HG03139 (cell line): ENCODE data around the gene FHOD3.

Source experiments
- ATAC-seq: cut with Tn5 transposase; IDR thresholded peaks from one replicate; pipeline ENCODE4 v1.9.1; 2021; ENCODE audit not compliant: unreplicated experiment

Gene FHOD3

DNA sequence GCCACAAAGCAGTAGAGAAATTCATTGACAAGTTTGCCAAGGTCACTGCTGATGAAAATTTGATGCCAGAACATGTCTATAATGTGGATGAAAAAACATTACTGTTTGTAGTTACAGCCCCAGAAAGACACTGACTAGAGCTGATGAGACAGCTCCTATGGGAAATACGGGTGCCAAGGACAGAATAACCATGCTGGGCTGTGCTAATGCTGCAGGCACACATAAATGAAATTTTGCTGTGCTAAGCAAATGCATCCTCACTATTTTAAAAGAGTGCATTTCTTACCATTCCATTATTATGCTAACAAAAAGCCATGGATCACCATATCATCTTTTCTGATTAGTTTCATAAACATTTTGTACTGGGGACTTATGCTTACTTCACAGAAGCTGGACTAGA, 208.2 kb downstream of the FHOD3 start:
- ATAC-seq: no peak

DNA sequence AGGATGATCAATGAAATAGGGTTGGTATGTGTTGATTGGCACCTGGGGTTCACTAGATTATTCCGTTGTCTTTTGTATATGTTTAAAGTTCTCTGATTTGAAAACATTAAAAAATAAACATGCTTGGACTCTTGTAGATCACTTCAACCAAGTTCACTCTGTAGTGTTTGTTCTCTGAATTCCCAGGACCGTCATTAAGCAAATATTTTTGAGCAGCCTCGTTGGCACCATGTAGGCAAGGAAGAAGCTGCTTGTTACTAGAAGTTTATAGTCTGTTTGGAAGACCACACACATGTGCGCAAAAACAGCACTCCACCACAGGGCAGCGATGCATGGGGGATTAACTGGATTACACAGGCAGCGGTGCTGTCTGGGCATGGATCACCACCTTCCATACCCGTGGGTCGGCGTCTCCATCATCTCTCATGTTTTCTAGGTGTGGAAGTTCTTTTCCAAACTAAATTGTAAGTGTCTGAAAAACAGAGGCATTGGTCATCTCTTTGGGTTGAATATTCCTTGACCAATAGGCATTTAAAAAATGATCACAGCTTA, 212.2 kb downstream of the FHOD3 start:
- no peak for ATAC-seq

- ATAC-seq: no peak
These were observed 214.4 kb downstream of the FHOD3 start for GRCh38 chr18:36511791-36512352.

DNA sequence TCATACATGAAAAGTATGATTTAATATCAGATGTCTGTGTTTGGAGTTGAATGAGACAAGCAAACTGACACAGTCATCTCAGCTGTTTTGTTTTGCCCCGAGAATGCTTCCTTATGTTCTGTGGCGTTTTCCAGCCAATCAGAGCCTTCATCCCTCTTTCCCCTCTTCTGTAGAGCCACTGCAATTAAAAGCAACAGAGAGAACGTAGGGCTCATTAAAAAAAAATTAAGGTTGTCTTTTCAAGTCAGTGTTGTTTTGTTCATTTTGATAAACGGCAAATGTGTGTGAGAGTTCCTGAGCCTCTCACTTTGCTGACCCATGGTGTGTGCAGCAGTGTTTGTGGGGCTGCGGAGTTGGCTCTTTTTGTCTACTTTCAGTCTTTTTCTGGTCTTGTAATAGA, 216.0 kb downstream of the FHOD3 start:
- ATAC-seq: no peak

DNA sequence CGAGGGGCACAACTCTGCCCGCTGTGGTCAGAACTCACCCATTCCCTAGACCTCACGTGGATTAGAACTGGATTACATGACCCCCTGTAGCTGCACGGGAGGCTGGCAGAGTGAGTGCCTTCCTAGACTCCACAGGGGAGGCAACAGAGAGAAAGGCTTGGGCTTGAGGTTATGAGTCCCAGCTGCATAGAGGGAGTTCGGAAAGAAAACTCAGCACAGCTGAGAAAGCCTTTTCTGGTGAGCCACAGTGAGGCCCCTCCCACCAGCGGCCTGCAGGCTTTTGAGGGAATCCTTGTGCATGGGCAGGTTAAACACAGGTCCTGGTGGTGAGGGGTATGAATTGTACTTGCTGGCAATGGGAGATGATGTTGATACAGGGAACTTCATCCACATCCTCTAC, 217.3 kb downstream of the FHOD3 start:
- no peak for ATAC-seq

DNA sequence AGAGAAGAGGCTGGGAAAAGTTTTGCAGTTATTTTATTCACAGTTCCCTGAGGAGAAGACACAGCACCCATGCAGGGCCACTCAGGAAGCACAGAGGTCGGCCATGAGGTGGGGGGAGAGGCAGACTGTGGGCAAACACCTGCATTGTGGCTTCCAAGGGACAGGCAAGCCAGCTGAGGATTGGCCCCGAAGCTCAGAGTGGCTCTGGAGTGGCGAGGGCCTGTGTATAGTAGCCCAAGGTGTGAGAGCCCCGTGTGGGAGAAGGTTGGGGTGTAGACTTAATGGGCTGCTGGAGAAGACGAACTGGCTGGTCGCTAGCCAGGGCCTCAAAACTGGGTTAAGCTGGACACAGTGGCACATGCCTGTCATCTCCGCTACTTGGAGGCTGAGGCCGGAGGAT, 218.7 kb downstream of the FHOD3 start:
- no peak for ATAC-seq

DNA sequence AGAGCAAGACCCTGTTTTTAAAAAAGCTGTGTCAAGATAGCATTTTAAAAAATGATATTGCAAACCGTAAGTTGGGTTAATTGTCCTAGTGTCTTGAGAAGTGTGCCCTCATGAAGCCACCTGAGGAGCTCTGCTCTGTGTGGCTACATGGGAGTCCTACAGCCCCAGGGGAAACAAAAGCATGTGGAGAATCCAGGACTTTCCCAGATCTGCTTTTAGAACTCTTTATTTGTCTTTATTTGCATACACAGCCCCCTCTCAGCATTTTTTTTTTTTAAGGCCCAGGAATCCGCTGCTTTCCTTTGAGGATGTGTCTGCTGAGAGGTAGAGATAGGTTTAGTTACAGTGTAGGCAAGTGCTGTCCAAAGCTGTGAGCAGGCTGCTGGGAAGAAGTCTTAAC, 219.2 kb downstream of the FHOD3 start:
- no peak for ATAC-seq

DNA sequence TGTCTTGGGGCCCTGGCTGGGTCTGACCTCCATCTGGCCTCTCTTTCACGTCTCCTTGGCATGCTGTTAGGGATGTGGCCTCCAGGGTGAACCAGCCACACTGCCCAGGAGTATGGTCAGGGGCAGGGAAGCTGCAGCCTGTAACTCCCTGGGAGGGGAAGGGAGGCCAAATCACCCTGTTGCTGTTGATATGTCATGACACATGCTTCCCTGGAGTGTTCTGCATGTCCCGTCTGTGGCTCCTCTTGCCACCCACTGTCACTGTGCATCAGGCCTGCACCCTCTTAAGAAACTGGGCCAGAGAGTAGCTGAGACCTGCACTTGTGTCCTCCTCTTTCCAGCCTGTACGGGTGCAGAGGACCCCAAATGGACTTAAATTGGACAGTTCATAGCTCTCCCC, 221.3 kb downstream of the FHOD3 start:
- ATAC-seq: no peak

GRCh38 chr18:36519358-36519757, 221.8 kb downstream of the FHOD3 start:
- ATAC-seq: no peak

DNA sequence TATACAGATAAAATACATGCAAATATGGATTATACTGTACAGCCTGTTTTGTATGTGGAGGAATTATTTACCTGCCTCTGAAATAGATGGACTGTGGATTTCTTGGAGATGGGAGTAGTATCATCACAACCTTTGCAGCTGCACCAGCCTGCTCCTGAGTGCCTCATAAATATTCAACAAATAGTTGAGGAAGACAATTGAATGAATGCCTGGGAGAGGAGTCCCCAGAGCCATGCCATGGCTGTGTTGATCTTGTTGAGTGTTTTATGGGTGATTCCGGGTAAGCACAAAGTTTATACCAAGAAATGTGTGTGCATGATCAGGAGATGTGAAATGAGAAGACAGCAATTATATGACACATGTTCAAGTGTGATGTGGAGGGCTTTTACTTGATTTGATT, 225.0 kb downstream of the FHOD3 start:
- no peak for ATAC-seq

DNA sequence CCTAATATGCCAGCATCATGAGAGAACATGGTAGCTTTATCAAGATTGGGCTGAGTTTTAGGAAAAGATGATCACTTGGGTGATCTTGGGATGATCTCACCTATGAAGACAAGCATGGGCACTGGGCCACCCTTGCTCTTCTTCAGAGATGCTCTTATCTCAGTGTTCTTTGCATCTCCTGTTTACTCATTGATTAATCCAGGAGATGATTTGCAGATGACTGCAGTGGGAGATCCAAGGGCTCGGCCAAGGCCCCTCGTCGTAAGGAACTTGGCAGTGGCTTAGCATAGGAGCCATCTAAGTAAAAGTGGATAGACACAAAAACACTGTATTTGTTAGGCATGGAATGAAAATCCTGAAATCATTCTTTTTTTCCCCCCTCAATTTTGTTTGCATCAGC, 228.4 kb downstream of the FHOD3 start:
- no peak for ATAC-seq

GRCh38 chr18:36526611-36527010, 229.1 kb downstream of the FHOD3 start:
- ATAC-seq: no peak

DNA sequence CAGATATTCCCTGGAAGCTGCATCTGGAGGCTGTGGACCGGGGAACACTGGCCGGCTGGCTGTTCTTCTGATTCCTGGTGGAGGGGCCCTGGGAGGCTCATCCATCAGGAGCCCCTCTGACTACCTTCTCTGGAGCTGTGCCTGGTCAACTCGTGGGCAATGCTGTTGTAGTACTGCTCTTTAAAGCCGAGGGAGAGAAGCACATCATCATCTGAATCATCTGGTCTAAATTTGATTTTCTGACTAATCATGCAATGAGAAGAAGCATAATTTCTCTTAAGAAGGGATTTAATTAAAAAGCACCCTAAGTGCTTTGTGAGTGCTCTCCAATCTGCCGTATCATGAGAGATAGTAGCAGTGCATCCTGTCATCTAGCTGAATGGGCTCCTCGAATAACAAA, 229.5 kb downstream of the FHOD3 start:
- no peak for ATAC-seq

DNA sequence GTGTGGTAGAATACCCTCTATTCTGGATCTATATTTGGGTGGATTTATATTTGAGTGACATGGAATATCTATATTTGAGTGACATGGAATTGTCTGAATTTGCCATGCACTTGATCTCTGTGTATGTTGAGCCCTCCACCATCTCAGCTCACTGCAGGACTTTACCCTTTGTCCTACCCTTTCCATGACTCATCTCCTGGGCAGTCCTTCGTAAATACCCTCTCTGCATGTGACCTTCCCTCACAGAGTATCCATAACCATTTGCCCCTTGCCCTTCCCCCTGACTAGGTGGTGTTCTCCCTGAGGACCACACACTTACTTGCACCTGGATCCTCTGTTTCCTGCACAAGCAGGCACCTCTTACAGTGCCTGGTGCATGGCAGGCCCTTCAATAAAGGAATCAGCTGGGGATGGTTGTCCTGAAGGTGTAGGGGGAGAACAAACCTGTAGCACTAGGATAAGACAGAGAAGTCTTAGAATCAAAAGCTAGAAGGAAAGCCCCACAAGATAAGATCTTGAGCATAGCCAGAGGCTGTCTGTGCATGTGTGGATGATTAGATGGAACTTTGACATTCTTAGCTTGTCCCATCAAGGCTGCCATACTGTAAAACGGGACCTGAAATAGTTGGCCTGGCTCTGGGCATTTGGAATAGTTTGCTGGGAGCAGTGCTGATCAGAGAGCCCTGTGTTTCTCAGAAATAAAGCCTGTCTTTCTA, 230.4 kb downstream of the FHOD3 start:
- ATAC-seq: no peak

DNA sequence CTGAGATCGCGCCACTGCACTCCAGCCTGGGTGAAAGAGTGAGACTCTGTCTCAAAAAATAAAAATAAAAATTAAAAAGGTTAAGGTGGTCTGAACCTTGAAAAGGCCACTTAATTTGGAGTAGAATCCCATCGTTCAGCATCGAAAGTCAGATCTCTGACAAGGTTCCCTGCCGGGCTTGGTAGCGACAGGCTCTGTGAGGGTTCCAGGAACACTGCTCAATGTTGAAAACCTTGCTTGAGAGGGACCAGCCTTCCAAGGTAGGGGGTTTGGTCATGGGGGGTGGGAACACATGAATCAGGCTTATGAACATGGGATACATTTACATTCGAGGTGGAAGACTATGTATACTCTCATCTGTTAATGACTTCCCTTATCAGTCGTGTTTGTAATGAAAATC, 232.2 kb downstream of the FHOD3 start:
- no peak for ATAC-seq

DNA sequence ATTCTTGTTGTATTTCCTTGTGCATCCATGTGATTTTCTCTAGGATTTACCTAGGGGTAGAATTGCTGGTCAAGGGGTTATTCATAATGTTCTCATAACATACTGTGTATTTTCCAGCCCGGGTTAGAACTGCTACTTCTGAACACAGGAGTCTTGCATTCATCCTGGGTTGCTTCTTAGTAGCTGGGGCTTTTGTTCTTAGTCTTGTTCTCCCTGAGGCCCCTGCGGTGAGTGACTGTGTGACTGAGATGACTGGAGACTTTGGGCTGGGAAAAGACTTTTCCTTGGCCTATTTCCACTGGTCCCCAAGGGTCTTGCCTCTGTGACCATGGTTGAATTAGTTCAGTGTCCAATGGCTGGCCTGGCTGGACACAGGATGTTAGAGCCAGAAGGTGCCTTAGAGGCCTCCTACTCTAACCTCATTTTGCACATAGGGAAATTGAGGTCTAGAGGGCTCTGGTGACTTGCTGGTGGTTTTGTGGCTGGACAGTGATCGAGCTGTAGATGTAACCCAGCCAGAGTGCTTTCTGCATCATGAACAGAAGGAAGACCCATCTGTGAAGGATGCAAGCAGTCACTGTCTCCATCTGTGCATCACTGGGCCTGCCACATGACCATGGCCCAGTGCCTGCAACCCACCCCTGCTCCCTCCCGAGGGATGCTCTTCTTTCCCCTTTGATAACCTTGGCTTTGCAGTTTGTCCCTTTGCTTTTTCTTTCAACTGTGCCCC, 233.3 kb downstream of the FHOD3 start:
- no peak for ATAC-seq

DNA sequence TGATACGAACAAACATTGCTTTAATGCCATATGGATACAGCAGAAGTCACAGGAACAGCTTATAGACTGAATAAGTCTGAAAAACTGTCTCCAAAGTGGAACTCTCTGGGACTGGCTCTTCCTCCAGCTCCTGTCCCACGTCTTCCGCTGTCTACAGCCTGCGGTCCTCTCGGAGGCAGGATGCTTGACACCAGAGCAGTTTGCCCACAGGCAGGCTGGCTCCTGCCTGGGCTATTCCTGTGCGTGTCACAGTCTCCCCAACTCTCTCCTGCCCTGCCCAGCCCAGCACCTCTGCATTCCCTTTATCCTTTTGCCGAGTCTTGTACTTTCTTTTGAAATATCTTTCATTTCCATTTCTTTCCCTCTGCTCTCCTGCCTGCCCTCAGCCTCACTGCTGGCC, 234.1 kb downstream of the FHOD3 start:
- no peak for ATAC-seq

GRCh38 chr18:36532394-36532793, 234.9 kb downstream of the FHOD3 start:
- no peak for ATAC-seq

- ATAC-seq: no peak
These were observed 235.3 kb downstream of the FHOD3 start for GRCh38 chr18:36532815-36533214.

GRCh38 chr18:36533446-36534153, 236.1 kb downstream of the FHOD3 start:
- ATAC-seq: no peak

DNA sequence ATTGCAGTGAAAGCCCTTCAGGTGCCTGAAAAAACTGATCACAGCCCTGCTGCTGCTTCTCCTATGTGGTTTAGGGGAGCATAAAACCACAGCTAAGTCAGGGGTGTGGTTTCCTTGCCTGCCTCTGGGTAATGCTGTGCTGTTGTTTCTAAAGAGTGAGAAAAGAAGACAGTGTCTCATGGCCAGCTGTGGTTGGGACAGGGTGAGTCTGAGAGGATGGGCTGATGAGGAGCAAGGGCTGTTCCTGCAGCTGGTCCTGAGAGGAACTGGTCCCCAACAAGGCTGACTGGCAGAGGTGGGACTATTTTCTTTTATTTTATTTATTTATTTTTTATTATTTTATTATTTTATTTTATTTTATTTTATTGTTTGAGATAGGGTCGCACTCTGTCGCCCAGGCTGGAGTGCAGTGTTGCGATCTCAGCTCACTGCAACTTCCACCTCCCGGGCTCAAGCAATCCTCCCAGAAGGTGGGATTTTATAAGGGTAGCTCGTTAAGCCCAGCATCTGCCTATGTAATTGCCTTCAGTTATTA, 236.7 kb downstream of the FHOD3 start:
- no peak for ATAC-seq
